Measurements from ENCODE around the gene PIEZO2.

PIEZO2 gene

DNA sequence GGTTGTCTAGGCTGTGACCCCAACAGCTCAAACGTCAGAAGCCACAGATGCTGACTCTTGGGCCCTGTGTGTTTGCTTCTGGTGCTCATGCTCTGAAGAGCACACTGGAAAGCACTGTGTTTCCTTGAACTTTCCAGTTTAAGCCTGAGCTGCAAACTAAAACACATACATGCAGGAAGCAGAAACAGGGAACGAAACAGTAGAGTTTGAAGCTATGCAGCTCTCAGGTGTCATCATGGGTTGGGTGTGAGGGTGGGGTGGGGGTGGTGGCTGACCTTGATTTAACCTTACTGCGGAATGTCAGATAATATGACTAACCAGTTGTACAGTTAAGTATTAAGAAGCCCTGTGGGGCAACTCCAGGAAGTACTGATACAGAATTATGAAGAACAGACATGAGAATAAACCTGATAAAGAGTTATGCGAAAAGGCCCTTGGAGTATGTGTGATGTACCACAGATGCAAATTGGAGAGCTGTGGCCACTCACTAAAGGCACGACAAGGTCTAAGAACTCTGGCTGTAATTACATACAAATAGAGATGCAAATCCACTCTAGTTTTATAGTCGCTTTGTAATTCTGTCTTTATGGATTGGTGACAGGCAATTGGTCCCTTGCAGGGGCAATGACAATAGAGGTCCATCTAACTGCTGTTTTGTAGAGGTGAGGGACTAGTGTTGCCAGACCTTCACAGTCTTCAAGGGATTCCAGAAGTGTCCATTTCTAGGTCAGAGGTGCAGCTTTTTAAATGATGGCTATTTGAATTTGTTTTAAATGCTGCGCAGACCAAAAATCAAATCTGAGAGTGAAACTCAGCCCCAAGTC is 350.4 kb downstream of the PIEZO2 start:
- no peak for DNase-seq (ENCODE audit: low read depth)
- TF ChIP-seq, protein P1, sequence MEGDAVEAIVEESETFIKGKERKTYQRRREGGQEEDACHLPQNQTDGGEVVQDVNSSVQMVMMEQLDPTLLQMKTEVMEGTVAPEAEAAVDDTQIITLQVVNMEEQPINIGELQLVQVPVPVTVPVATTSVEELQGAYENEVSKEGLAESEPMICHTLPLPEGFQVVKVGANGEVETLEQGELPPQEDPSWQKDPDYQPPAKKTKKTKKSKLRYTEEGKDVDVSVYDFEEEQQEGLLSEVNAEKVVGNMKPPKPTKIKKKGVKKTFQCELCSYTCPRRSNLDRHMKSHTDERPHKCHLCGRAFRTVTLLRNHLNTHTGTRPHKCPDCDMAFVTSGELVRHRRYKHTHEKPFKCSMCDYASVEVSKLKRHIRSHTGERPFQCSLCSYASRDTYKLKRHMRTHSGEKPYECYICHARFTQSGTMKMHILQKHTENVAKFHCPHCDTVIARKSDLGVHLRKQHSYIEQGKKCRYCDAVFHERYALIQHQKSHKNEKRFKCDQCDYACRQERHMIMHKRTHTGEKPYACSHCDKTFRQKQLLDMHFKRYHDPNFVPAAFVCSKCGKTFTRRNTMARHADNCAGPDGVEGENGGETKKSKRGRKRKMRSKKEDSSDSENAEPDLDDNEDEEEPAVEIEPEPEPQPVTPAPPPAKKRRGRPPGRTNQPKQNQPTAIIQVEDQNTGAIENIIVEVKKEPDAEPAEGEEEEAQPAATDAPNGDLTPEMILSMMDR (IDR thresholded peaks at IDR 0.05; ENCODE audit: control insufficient read depth, insufficient read depth, low read depth, low read length, missing control alignments): no peak
- H3K4me3 ChIP-seq (ENCODE audit: control insufficient read depth, low read depth, low read length): no peak overlapping the region

- no peak for DNase-seq (ENCODE audit: low read depth)
- TF ChIP-seq, protein P1 (IDR thresholded peaks at IDR 0.05; ENCODE audit: control insufficient read depth, insufficient read depth, low read depth, low read length, missing control alignments): no peak
- no peak overlapping the region for H3K4me3 ChIP-seq (ENCODE audit: control insufficient read depth, low read depth, low read length)
Observed at GRCh38 chr18:10797896-10798295, 351.5 kb downstream of the PIEZO2 start.

DNA sequence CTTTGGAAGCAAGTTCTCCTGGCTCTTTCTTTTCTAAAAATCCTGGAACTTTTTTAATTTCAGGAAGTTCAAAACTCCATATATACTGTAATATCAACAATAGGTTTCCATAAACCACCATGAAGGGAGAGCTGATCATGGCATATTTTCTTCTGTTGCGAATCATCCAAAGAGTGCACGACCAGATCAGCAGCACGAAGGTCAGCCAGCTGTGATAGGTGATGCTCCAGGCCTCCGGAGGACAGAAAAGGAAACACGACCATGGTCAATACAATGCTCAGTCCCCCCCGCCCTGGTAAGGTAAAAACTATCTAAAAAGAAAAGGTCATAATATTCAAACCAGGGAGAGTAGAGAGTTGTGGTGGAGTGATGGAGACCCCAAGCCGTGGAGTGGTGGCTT is 354.6 kb downstream of the PIEZO2 start:
- TF ChIP-seq, protein P1 (IDR thresholded peaks at IDR 0.05; ENCODE audit: control insufficient read depth, insufficient read depth, low read depth, low read length, missing control alignments): no peak
- DNase-seq (ENCODE audit: low read depth): no peak
- no peak overlapping the region for H3K4me3 ChIP-seq (ENCODE audit: control insufficient read depth, low read depth, low read length)

DNA sequence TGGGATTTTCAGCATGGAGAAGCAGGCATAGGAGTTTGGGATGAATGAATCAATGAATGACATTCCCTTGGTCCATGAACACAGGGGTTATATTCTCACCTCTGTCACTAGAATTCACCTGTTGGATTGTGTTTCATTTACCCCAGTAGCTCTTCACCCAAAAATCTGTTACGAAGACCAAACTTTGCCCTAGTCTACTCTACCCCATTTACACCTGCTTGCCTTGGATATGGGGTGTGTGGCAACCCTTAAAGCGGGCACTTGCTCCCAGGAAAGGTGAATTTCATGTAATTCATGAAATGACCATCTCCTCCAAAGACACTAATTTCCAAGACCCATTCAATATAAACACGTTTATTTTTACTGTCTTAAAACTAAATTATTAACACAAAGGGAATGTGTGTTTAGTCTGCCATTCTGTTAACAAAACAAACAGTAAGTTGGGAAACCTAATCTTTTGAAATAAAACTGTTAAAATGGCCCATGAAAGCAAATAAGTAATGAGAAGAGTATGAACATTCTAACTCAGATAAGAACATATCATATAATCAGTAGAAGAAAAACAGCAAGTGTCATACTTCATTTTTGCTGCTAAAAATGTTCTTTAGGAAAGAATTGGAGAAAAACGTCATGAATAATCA is 355.5 kb downstream of the PIEZO2 start:
- H3K4me3 ChIP-seq (ENCODE audit: control insufficient read depth, low read depth, low read length): no peak overlapping the region
- TF ChIP-seq, protein P1 (IDR thresholded peaks at IDR 0.05; ENCODE audit: control insufficient read depth, insufficient read depth, low read depth, low read length, missing control alignments): no peak
- DNase-seq (ENCODE audit: low read depth): no peak

GRCh38 chr18:10792181-10792580 is 357.2 kb downstream of the PIEZO2 start:
- TF ChIP-seq, protein P1 (IDR thresholded peaks at IDR 0.05; ENCODE audit: control insufficient read depth, insufficient read depth, low read depth, low read length, missing control alignments): no peak
- no peak overlapping the region for H3K4me3 ChIP-seq (ENCODE audit: control insufficient read depth, low read depth, low read length)
- no peak for DNase-seq (ENCODE audit: low read depth)

DNA sequence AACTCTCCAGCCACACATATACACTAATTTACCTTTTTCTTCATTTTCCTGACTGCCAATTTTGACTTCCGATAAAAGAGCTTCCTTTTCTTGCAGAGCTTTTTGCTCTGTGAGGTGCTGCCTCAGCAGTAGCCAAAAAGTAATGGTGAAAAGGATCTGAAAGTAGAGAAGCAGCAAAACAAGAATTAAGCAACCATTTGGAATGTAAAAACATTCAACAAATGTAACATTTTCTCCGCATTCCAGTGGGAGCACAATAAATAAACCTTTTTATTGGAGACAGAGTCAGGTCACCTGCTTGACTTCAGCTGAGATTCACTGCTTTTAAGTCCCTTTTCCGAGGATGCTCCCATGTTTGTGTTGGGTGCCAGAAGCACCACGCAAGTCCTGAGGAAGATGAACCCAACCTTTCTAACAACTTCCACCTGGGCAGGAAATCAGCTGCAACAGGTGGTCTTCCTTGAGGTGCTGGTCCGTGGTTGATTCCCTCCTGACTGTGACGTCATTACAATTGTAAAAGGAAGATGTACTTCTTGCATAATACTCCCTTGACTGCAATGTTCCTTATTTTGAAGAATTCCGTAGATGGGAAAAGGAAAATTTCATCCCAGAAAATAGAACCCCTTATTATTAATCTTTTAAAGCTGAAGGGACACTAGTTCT is 358.1 kb downstream of the PIEZO2 start:
- TF ChIP-seq, protein P1 (IDR thresholded peaks at IDR 0.05; ENCODE audit: control insufficient read depth, insufficient read depth, low read depth, low read length, missing control alignments): no peak
- no peak for DNase-seq (ENCODE audit: low read depth)
- no peak overlapping the region for H3K4me3 ChIP-seq (ENCODE audit: control insufficient read depth, low read depth, low read length)
